H1 (cell line): Measurements from ENCODE around the gene CTIF. TPM values are rescaled to one million over a fixed set of nuclear protein-coding genes. Genes with fewer than 3 reads are reported as not detected.

ENCODE experiments used
- ATF2 ChIP-seq: IDR thresholded peaks from 2 replicates; pipeline ENCODE4 v1.6.1; 2012; ENCODE audit warnings: low read length, inconsistent platforms
- BACH1 ChIP-seq: IDR thresholded peaks from 2 replicates; pipeline ENCODE4 v1.6.1; 2012; ENCODE audit warnings: low read length, improper control_type of control experiment
- HDAC6 ChIP-seq: IDR thresholded peaks from one replicate; pipeline ENCODE4 v1.7.1; 2012; ENCODE audit warnings: low read depth, mild to moderate bottlenecking, inconsistent platforms, low read length, moderate library complexity
- MAX ChIP-seq: IDR thresholded peaks from 2 replicates; pipeline ENCODE4 v1.6.1; 2012; ENCODE audit warnings: inconsistent platforms
- SIRT6 ChIP-seq: IDR thresholded peaks from one replicate; pipeline ENCODE4 v1.7.1; 2012; ENCODE audit warnings: low read length, inconsistent platforms
- SP4 ChIP-seq: IDR thresholded peaks from 2 replicates; pipeline ENCODE4 v1.6.1; 2012; ENCODE audit warnings: low read length, inconsistent platforms
- polyA plus RNA-seq, 7 experiments: library from polyadenylated mRNA; depleted of rRNA in 3 of 7; stranded (reverse) in 5 of 7; unstranded in 2 of 7; fragments of >200 nt in 5 of 7; fragments of 200-250 nt in 2 of 7; gene quantifications; 1 replicate in 5 of 7; 2 replicates in 1 of 7; 4 replicates in 1 of 7; pipeline versions ENCODE4 v1.2.1 to v1.2.3, GENCODE V29; 2011 to 2013; ENCODE audit warnings: missing spikeins in 2 of 7, mixed read lengths in 2 of 7
- total RNA-seq: library from RNA; stranded (reverse); fragmentation: NEBNext Ultra II Directional; extraction: Animal tissue kit (Norgen Biotek cat#: 25700); gene quantifications from 2 replicates; pipeline ENCODE4 v1.2.1, GENCODE V29; 2021

The CTIF gene
- total and polyA plus RNA-seq, 2 of the 8 experiments (the other 6 are each of a cell fraction or from before 2014, with no cell fraction given): 9.0 to 17.8 TPM

GRCh38 chr18:48785091-48785614 lies 246.3 kb downstream of the CTIF start (continued):
- no peak for TF ChIP-seq ATF2
- TF ChIP-seq SP4: no peak
- no peak for TF ChIP-seq MAX
- TF ChIP-seq HDAC6: no peak
- no peak for TF ChIP-seq SIRT6
- TF ChIP-seq BACH1: no peak
